DMS153 (cell line): Measurements from ENCODE around the gene DHRS4.
"Not testable (repeated sequence)": the region's sequence is repeated elsewhere in the genome, so short reads cannot be mapped to it uniquely, and the experiment has no call there.

Experiments
- DNase-seq: peaks from one replicate; lab custom pipeline; 2025; lab: John Stamatoyannopoulos, UW

DHRS4 gene

DNA sequence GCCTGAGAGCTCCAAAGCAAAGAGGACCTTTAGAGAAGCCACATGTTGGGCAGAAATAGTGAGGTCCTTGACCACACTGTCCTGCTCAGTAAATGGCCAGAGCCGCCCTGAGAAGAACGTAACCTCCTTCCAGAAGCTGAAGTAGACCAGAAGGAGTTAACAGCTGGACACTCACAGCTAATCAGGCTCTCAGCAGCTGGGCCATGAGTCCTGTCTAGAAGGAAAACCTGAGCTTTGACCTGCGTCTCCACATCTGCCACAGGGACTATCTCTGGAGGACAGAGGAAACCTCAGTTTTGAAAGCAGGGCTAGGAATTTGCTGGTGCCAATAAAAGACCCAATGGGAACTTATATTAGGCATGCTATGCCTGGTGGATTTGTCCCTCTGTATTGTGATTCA, 12.3 kb upstream of the DHRS4 start:
- no peak for DNase-seq

DNA sequence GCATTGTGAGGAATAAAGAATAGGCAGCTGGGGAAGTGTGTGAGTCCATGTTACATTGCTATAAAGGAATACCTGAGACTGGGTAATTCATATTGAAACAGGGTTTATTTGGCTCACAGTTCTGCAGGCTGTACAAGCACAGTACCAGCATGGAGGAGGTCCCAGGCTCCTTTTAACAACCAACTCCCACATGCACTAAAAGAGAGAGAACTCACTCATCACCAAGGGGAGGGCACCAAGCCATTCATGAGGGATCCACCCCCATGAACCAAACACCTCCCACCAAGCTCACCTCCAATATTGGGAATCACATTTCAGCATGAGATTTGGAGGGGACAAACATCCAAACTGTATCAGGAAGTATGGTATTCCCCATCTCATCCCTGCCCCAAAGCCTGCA, 11.9 kb upstream of the DHRS4 start:
- no peak for DNase-seq

DNA sequence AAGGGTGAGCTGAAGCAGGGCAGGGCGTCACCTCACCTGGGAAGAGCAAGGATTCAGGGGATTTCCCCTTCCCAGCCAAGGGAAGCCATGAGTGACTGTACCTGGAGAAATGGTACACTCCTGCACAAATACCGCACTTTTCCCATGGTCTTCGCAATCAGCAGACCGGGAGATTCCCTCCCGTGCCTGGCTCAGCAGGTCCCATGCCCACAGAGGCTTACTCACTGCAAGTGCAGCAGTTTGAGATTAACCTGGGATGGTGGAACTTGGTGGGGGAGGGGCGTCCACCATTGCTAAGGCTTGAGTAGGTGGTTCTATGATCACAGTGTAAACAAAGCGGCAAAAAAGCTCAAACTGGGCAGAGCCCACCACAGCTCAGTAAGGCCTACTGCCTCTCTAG, 11.0 kb upstream of the DHRS4 start:
- no peak for DNase-seq

DNA sequence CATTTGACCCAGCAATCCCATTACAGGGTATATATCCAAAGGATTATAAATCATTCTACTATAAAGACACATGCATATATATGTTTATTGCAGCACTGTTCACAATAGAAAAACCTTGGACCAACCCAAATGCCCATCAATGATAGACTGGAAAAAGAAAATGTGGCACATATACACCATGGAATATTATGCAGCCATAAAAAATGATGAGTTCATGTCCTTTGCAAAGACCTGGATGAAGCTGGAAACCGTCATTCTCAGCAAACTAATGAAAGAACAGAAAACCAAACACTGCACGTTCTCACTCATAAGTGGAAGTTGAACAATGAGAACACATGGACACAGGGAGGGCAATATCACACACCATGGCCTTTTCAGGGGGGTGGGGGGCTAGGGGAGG, 4.5 kb upstream of the DHRS4 start:
- not testable (repeated sequence) for DNase-seq

DNA sequence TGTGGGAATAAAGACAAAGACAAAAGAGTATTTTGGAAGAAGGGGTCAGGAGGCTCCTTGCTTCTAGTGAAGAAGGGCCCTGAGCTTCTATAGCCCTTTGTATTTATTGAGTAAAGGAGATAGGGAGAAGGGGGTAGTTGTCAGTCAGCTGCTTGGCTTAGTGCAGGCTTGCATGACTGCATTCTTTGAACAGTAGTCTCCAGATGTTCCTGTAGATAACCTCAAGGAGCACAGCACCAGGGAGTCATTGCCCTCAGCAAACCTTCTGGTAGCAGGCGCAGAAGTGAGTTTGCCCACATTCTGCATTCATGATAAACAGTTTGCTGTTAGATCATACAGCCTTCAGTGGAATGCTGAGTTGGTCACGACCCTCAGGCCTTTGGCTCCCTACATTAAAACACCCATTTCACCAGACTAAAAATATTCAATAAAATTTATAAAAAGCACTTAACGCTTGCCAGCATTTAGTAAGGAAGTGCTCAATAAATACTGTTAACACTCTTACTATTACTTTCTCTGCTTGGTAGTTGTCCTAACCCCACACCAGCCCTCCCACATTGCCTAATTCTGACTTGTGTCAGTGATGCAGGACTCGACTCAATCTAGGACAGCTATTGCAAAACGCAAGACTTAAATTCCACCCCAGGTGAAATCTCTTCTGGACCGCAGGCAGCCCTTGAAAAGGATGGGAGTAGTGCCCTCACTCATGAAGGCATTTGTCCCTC, 3.0 kb upstream of the DHRS4 start:
- DNase-seq, result no peak

DNA sequence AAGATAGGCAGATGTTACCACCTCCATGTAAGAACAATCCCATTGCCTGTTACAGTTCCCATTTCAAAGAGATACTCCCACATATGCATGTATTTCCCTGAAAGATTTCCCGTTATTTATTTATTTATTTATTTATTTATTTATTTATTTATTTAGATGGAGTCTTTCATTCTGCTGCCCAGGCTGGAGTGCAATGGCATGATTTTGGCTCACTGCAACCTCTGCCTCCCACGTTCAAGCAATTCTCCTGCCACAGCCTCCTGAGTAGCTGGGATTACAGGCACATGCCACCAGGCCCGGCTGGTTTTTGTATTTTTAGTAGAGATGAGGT, 2.5 kb upstream of the DHRS4 start:
- DNase-seq, result not testable (repeated sequence)

DNA sequence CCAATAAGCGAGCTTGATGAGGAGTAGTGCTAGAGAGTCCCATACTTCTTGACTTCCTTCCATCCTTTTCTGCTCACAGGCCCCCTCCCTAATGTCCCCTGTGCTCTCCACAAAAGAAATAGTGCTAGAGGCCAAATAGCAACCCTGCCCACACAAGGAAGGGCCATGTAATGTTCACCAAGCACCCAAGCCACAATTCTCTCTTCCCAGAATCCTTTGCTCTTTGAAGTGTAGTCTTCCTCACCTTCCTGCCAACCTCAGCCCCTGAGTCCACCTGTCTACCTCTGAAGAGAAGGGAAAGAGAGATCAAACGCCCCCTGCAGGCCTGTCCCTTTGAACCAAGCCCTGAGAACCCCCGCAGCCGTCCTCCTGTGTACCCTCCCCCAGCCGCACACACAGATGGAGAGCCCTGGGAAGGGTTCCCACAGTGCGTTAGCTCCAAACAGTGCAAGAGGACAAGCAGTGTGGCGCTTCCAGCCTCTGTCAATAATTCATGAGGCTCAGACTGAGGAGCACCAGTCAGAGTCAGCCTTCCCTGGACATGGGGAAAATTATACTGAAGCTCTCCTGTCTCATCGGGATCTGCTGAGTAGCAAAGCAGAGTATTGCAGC, 1.9 kb upstream of the DHRS4 start:
- DNase-seq, result no peak

DNA sequence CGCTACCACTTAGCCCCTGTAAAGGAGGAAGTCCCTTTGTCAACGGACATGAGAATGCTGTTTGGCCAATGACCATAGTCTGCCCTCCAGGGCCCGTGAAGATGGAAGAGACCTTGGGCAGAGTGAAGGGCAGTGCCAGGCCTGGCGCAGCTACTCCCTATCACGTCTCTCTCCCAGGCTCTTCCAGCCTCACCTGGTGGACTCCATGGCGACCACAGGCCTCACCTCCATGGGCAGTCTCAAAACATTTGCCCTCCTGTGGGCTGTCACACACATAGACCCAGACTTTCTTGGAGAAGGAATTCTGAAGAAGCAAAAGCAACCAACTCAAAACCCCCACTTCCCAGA, 480 bp upstream of the DHRS4 start:
- not testable (repeated sequence) for DNase-seq

DNA sequence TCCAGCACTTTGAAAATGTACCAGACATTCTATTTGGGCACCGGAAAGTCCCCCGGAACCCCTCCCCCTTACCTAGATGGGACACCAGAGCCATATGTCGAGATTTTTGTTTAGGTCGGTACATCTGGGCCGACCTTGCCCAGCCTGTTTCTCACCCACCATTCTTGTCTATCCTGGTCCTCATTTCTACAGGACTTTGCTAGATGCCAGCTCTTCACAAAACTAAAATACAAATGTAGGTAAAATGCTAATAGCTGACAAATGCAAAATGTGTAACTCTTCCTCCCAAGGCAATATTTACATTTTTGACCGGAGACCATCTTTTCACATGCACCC, 677 bp downstream of the DHRS4 start:
- DNase-seq, result not testable (repeated sequence)

DNA sequence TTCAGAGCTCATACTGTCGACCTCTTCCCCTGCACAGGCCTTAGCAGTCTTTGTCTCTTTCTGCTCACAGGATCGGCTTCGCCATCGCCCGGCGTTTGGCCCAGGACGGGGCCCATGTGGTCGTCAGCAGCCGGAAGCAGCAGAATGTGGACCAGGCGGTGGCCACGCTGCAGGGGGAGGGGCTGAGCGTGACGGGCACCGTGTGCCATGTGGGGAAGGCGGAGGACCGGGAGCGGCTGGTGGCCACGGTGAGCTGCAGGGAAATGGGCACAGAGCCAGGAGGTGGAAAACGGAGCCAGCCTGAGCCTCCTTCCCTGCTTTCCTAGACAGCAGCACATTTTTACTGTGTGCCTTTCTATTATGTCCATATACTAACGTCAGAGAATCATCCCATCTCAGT, 1.4 kb downstream of the DHRS4 start:
- peak; percentile 27 for DNase-seq

DNA sequence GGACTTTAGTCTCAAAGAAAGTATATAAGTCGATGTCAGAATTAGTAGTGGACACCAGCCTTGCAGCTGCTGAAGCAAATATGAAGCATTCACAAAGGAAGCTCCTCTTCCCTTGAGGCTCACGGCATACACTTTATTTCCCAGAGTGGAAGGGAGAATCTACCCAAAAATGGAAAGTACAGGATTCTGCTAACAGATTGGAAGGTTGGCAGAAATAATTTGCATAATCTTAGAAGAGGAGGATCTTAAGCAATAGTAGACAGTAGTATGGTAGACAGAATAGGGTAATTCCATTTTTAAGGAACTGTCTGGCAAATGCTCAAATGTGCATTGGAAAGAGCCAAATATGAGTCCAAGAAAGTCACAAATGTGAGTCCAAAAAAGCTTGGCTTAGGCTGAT, 2.2 kb downstream of the DHRS4 start:
- not testable (repeated sequence) for DNase-seq

DNA sequence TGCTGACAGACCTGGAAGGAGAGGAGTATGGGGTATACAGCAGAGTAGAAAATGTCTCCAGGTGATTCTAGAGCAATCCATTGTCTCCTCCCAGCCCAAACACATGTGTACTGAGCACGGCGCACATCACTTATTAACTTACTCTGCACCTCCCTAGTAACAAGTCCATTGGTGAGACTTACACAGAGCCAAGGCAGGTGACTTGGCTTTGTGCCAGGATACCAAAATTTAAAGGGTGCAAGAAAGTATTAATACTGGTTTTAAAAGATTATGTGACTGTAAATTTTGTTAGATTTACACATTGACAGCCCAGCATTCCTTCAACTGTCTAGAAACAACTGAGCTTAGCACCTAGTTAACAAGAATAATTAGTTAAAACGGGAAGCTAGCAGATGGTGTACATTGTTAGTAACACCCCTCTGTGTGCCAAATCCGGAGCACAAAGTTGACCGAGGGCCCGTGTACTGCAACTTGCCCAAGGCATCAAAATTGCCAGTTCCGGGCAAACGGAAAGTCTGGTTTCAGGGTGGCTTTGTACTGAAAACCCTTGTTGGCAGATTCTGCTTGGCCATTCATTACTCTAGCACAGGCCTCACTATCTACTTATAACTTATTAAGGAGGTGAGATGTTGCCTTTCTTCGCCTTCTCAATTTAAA, 4.5 kb downstream of the DHRS4 start:
- not testable (repeated sequence) for DNase-seq

DNA sequence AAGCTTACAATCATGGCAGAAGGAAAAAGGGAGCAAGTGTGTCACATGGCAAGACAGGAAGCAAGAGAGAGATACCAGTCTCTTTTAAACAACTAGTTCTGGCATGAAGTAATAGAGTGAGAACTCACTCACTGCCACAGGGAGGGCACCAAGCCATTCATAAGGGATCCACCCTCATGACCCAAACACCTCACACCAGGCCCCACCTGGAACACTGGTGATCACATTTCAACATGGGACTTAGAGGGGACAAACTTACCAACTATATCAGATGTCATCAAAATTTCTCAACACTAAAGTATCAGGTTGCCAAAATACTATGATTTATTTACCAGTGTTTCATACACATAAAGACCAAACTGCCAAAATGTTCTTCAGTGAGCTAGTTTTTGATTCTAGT, 7.3 kb downstream of the DHRS4 start:
- DNase-seq, result not testable (repeated sequence)

DNA sequence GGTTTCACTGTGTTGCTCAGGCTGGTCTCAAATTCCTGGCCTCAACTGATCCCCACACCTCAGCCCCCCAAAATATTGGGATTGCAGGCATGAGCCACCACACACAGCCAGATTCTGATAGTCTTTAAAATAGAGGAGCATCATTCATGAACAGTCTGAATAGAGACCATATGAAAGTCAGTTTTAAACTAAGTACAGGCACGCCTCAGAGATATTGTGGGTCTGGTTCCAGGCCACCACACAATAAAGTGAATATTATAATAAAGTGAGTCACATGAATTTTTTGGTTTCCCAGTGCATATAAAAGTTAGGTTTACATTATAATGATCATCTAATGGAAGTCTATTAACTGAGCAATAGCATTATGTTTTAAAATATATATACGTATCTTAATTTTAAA, 8.1 kb downstream of the DHRS4 start:
- not testable (repeated sequence) for DNase-seq

DNA sequence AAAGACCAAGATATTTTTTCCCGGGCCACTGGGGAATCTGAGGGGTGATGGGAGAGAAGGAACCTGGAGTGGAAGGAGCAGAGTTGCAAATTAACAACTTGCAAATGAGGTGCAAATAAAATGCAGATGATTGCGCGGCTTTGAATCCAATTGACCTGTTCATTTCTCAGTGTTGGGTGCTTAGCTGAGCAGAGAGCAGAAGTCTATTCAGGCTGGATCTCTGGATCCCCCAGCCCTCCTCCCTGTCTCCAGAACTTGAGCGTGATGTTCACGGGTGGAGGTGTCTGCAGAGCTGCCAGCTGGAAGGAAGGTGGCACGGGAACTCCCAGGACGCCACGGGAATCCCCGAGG, 15.5 kb downstream of the DHRS4 start:
- not testable (repeated sequence) for DNase-seq

DNA sequence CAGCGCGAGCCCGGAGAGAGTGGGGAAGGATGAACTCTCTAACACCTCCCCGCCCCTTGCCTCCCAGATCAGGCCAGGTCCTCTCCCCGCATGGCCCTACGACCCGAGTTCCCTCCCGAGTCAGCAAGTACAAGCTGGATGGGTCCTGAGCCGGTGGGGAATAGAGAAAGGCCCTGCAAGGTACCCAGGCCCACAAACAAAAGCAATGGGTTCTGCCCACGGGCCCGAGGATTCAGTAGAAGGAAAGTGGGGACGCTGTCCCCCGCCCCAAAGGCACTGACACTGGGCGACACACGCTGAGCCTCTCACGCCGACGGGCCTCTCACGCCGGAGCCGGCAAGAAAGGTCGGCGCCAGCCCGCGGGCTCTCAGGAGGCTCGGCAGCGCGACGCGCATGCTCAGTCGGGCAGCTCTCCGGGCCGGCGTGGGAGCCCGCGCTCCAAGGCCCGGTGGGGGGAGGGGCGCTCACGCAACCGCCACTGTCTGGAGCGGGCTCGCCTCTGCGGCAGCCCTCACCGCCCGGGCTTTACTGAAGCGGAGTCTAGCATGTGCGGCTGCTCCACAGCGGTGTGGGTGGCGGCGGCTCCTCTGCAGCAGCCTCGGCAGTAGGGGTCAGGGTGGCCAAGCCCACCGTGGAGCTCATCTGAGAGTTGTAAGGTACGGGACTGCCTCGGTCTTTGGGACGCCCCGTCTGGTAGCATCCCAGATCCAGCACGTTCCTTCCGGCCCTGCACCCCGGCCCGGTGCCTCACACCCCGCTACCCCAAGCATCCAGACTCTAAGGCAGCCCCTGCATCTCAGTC, 16.1 kb downstream of the DHRS4 start:
- DNase-seq, result not testable (repeated sequence)

DNA sequence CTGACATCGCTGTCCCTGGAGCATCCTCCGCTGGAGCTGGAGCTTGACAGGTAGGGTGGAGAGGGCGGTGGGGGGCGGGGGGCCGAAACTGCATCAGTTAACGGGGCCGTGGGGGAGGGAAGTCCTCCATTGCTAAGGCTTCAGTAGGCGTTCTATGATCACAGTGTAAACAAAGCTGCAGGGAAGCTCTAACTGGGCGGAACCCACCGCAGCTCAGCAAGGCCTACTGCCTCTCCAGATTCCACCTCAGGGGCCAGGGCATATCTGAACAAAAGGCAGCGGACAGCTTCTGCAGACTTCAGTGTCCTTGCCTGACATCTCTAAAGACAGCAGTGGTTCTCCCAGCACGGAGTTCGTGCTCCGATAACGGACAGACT, 16.7 kb downstream of the DHRS4 start:
- not testable (repeated sequence) for DNase-seq

DNA sequence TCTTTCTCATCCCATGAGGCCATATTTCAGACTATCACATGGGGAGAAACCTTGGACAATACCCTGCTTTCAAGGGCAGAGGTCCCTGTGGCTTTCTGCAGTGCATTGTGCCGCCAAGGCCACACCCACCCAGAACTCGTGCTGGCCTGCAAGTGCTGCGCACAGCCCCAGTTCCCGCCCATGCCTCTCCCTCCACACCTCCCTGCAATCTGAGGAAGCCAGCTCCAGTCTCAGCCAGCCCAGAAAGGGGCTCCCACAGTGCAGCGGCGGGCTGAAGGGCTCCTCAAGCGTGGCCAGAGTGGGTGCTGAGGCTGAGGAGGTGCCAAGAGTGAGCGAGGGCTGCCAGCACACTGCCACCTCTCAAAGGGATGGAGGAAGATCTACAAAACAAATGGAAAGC, 19.6 kb downstream of the DHRS4 start:
- not testable (repeated sequence) for DNase-seq

DNA sequence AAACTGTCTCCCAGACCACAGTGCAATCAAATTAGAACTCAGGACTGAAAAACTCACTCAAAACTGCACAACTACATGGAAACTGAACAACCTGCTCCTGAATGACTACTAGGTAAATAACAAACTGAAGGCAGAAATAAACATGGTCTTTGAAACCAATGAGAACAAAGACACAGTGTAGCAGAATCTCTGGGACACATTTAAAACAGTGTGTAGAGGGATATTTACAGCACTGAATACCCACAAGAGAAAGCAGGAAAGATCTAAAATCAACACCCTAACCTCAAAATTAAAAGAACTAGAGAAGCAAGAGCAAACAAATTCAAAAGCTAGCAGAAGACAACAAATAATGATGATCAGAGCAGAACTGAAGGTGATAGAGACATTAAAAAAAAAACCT, 20.5 kb downstream of the DHRS4 start:
- DNase-seq, result not testable (repeated sequence)

DNA sequence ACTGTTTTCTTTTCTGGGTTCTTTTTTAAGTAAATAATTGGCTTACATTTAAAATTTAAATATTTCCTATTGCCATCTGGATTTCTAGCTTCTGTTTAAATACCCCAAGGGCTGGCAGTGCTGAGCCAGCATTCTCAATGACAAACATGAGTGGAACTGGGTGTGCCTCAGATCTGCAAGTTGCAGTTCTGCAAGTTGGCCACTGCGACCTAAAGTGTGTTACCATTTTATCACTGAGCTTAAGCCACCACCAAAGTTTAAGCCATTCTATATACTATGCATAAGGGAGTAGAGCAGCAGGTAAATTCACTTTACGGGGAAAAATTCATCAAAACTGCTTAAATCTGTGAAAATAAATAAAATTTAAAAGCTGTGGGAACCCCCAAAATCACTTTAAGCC, 23.6 kb downstream of the DHRS4 start:
- not testable (repeated sequence) for DNase-seq

DNA sequence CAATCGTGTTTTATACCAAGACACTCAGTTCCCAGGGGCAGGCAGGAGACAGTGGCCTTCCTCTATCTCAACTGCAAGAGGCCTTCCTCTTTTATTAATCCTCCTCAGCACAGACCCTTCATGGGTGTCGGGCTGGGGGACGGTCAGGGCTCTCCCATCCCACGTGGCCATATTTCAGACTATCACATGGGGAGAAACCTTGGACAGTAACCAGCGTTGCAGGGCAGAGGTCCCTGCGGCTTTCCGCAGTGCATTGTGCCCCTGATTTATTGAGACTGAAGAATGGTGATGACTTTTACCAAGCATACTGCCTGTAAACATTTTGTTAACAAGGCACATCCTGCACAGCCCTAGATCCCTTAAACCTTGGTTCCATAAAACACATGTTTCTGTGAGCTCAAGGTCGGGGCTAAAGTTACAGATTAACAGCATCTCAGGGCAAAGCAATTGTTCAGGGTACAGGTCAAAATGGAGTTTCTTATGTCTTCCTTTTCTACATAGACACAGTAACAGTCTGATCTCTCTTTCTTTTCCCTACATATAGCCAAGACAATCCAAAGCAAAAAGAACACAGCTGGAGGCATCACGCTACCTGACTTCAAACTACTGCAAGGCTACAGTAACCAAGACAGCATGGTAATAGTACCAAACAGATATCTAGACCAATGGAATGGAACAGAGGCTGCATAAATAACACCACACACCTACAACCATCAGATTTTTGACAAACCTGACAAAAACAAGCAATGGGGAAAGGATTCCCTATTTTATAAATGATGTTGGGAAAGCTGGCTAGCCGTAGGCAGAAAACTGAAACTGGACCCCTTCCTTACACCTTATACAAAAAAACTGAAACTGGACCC, 28.6 kb downstream of the DHRS4 start:
- DNase-seq, result not testable (repeated sequence)
